Measurements from ENCODE around the gene IGSF22. TPM values are rescaled to one million over a fixed set of nuclear protein-coding genes. Genes with fewer than 3 reads are reported as not detected.

Gene IGSF22
- total and polyA plus RNA-seq, 2 of the 8 experiments (the other 6 are each of a cell fraction or from before 2014, with no cell fraction given) = 0.14 TPM; not detected in 1

GRCh38 chr11:18703001-18703763 lies 22.8 kb downstream of the IGSF22 start:
- peaks cover 13% of the 10 kb centered on the region for H3K23me2 ChIP-seq (ENCODE audit: low read depth, low read length)
- H2BK12ac ChIP-seq (ENCODE audit: low read depth, low read length) = no peak overlapping the region
- no peaks in the 10 kb centered on the region for H3K79me1 ChIP-seq (ENCODE audit: low read depth, low read length)
- H2BK120ac ChIP-seq (replicated peaks; ENCODE audit: low read depth, low read length) = no peak overlapping the region
- H4K5ac ChIP-seq (ENCODE audit: insufficient read length, low read depth, low read length) = no peak overlapping the region
- H3K79me2 ChIP-seq (ENCODE audit: control insufficient read depth in 1 of 2, insufficient read depth in 2 of 2, low read length in 2 of 2) = no peaks in the 10 kb centered on the region
- no peaks in the 10 kb centered on the region for H3K9me3 ChIP-seq (ENCODE audit: insufficient read depth in 2 of 2, low read depth in 1 of 2, low read length in 1 of 2)
- H3K4ac ChIP-seq (replicated peaks; ENCODE audit: insufficient read length, low read depth, low read length) = no peak overlapping the region
- no peaks in the 10 kb centered on the region for H3K36me3 ChIP-seq (ENCODE audit: control insufficient read depth in 2 of 4, insufficient read depth in 4 of 4, low read length in 3 of 4)
- no peak overlapping the region for H3K27ac ChIP-seq (ENCODE audit: low read depth, low read length)
- no peak overlapping the region for H3K14ac ChIP-seq (ENCODE audit: insufficient read length)
- H3K4me3 ChIP-seq (ENCODE audit: extremely low read depth in 1 of 4, insufficient read depth in 2 of 4, low read depth in 3 of 4, low read length in 4 of 4) = no peak overlapping the region
- no peak overlapping the region for H2BK20ac ChIP-seq (ENCODE audit: low read length)
- POLR2A ChIA-PET (ENCODE audit: partially characterized antibody) = no interaction called here
- no peak overlapping the region for H2BK15ac ChIP-seq (ENCODE audit: low read length)
- no peak overlapping the region for H3K56ac ChIP-seq (replicated peaks; ENCODE audit: insufficient read length, low read depth, low read length)
- no peak overlapping the region for H3K23ac ChIP-seq (ENCODE audit: insufficient read length)
- 82% methylated on average over 2 of the region's 2 CpGs; no CpG with 5 or more reads in 1 of the 2 experiments for WGBS, 2 experiments (ENCODE audit: extremely low coverage in 1 of 2, insufficient coverage in 1 of 2, insufficient read length in 1 of 2, insufficient replicate concordance in 2 of 2, low coverage in 1 of 2, low lambda C conversion rate in 2 of 2, missing lambda C conversion rate in 1 of 2)
- no peak overlapping the region for H2AK5ac ChIP-seq (ENCODE audit: low read depth, low read length)
- H3K4me2 ChIP-seq (ENCODE audit: insufficient read depth in 1 of 2, low read depth in 2 of 2, low read length in 2 of 2) = no peak overlapping the region
- no peak overlapping the region for H4K8ac ChIP-seq (ENCODE audit: extremely low read depth, insufficient read depth, low read length)
- CTCF ChIA-PET (ENCODE audit: partially characterized antibody) = interaction anchor here (1.3 to 2.9 kb wide), 4 partner anchors 20 to 163 kb away, joined by 4 to 15 read pairs (median 9); no protein-coding TSS in a partner anchor
- H3K9ac ChIP-seq (replicated peaks in 1 of 4; ENCODE audit: extremely low read depth in 1 of 4, low read depth in 3 of 4, low read length in 3 of 4) = no peak overlapping the region
- DNase-seq (ENCODE audit: low read depth in 1 of 2, low spot score in 2 of 2) = no peak
- H2BK5ac ChIP-seq (ENCODE audit: low read depth, low read length) = no peak overlapping the region
- H3K4me1 ChIP-seq (replicated peaks in 1 of 4; ENCODE audit: control insufficient read depth in 3 of 4, insufficient read depth in 4 of 4, low read length in 3 of 4) = peaks cover 0 to 7% (median 2%) of the 10 kb centered on the region in 4 experiments; a peak in 3 of 7 replicates
- no peak overlapping the region for H3K18ac ChIP-seq (ENCODE audit: extremely low read depth, low read length)
- FAIRE-seq = no peak
- no peak overlapping the region for H4K91ac ChIP-seq (replicated peaks; ENCODE audit: insufficient read length, low read length)
- H2AFZ ChIP-seq (ENCODE audit: low read length) = no peak overlapping the region
- no peaks in the 10 kb centered on the region for H4K20me1 ChIP-seq (replicated peaks in 1 of 2; ENCODE audit: control insufficient read depth in 1 of 2, insufficient read depth in 2 of 2, low read length in 2 of 2)
- H3K27me3 ChIP-seq (replicated peaks in 1 of 4; ENCODE audit: control insufficient read depth in 3 of 4, extremely low read depth in 1 of 4, insufficient read depth in 3 of 4, low read length in 3 of 4) = peaks cover 0 to 10% (median 5%) of the 10 kb centered on the region in 4 experiments; a peak in 4 of 7 replicates
- no peak for TF ChIP-seq POLR2AphosphoS5 (IDR thresholded peaks at IDR 0.05; ENCODE audit: low read depth, low read length)
- TF ChIP-seq BCL11A (IDR thresholded peaks at IDR 0.05; ENCODE audit: low read depth in 2 of 2, low read length in 2 of 2) = no peak
- no peak for TF ChIP-seq FOSL1 (IDR thresholded peaks at IDR 0.05; ENCODE audit: insufficient read depth, low read depth, low read length)
- no peak for TF ChIP-seq TBP (IDR thresholded peaks at IDR 0.05; ENCODE audit: low read depth, low read length)
- TF ChIP-seq TAF1 (IDR thresholded peaks at IDR 0.05; ENCODE audit: low read depth, low read length) = no peak
- no peak for TF ChIP-seq RAD21 (IDR thresholded peaks at IDR 0.05 in 1 of 2, conservative IDR thresholded peaks at IDR 0.05 in 1 of 2; ENCODE audit: low read depth in 2 of 2, low read length in 2 of 2)
- TF ChIP-seq TCF12 (IDR thresholded peaks at IDR 0.05; ENCODE audit: low read depth, low read length) = no peak
- no peak for TF ChIP-seq USF2 (IDR thresholded peaks at IDR 0.05; ENCODE audit: low read length)
- TF ChIP-seq TAF7 (optimal IDR thresholded peaks at IDR 0.05; ENCODE audit: borderline replicate concordance, low read depth, low read length) = no peak
- TF ChIP-seq NRF1 (IDR thresholded peaks at IDR 0.05; ENCODE audit: low read depth, low read length) = no peak
- no peak for TF ChIP-seq SP2 (IDR thresholded peaks at IDR 0.05; ENCODE audit: low read length)
- TF ChIP-seq KDM1A (IDR thresholded peaks at IDR 0.05; ENCODE audit: borderline replicate concordance, low read length) = no peak
